ENCODE measurements around the gene C19orf81. TPM values are rescaled to one million over a fixed set of nuclear protein-coding genes. Genes with fewer than 3 reads are reported as not detected.

The C19orf81 gene
- total and polyA plus RNA-seq, 2 of the 4 experiments (the other 2 are of a cell fraction) = 0.31 TPM; not detected in 1

- no peak overlapping the region for H3K9ac ChIP-seq (ENCODE audit: low read depth, low read length)
- no peak overlapping the region for H2BK20ac ChIP-seq (ENCODE audit: low read depth, low read length)
- BruUV-seq (replicated peaks) = no TSS peak
- H3K9me1 ChIP-seq (ENCODE audit: insufficient read depth, low read length) = no peaks in the 10 kb centered on the region
- in situ Hi-C loops (cut with MboI; ENCODE audit: low sequenced_read_pairs) (no loop called here), dilution Hi-C loops (cut with HindIII; ENCODE audit: low sequenced_read_pairs, unreplicated experiment) (no loop called here), intact Hi-C loops (cut with micrococcal nuclease) (no loop called here)
- no peak overlapping the region for H2BK15ac ChIP-seq (ENCODE audit: low read depth, low read length)
- no peak overlapping the region for H2AK5ac ChIP-seq (ENCODE audit: low read depth, low read length)
- H3K9me3 ChIP-seq (ENCODE audit: control insufficient read depth, insufficient read depth, low read length) = no peaks in the 10 kb centered on the region
- H3K23ac ChIP-seq (ENCODE audit: low read depth, low read length) = no peak overlapping the region
- no peaks in the 10 kb centered on the region; the same call in 1 of the 2 replicates for H3K27me3 ChIP-seq (ENCODE audit: control insufficient read depth, insufficient read depth, low read length)
- no peak overlapping the region for H3K14ac ChIP-seq (replicated peaks; ENCODE audit: low read depth, low read length)
- no peak for ATAC-seq (ENCODE audit: low read depth)
- H3K4me3 ChIP-seq (ENCODE audit: insufficient read depth, low read depth, low read length) = no peak overlapping the region
- H3K36me3 ChIP-seq (ENCODE audit: control insufficient read depth, insufficient read depth, low read length) = no peaks in the 10 kb centered on the region
- no peak overlapping the region for H2BK120ac ChIP-seq (ENCODE audit: low read depth, low read length)
- no peak overlapping the region for H2AFZ ChIP-seq (replicated peaks; ENCODE audit: low read length, poor library complexity)
- no peak overlapping the region for H3K56ac ChIP-seq (ENCODE audit: extremely low read depth, insufficient read depth, low read length)
- no peaks in the 10 kb centered on the region for H3K79me1 ChIP-seq (ENCODE audit: low read depth in 1 of 2, low read length in 2 of 2)
- no peak for DNase-seq
- ChIA-PET POLR2A (ENCODE audit: unreplicated experiment) (no interaction called here), CTCF (no interaction called here)
- H3K4me2 ChIP-seq (ENCODE audit: low read depth, low read length) = no peak overlapping the region
- no peak overlapping the region for H4K8ac ChIP-seq (ENCODE audit: low read depth in 2 of 2, low read length in 2 of 2)
- H3K27ac ChIP-seq (ENCODE audit: insufficient read depth, low read length) = no peak overlapping the region
- no peaks in the 10 kb centered on the region for H3K4me1 ChIP-seq (ENCODE audit: control insufficient read depth, insufficient read depth, low read length)
- no peak overlapping the region for H3K4ac ChIP-seq (ENCODE audit: low read depth, low read length)
- H3K18ac ChIP-seq (ENCODE audit: low read depth, low read length) = no peak overlapping the region
- TF ChIP-seq MAZ (IDR thresholded peaks at IDR 0.05; ENCODE audit: borderline replicate concordance, low read depth, low read length) = no peak
- no peak for TF ChIP-seq CEBPB (IDR thresholded peaks at IDR 0.05; ENCODE audit: low read depth, low read length)
- TF ChIP-seq RFX5 (IDR thresholded peaks at IDR 0.05; ENCODE audit: low read depth, low read length) = no peak
- TF ChIP-seq SMC3 (IDR thresholded peaks at IDR 0.05; ENCODE audit: low read depth, low read length) = no peak
- no peak for TF ChIP-seq MAFK (IDR thresholded peaks at IDR 0.05; ENCODE audit: low read depth, low read length)
- TF ChIP-seq CHD1 (IDR thresholded peaks at IDR 0.05; ENCODE audit: low read depth, low read length) = no peak
- no peak for TF ChIP-seq NFE2L2 (IDR thresholded peaks at IDR 0.05; ENCODE audit: low read depth, low read length)
- TF ChIP-seq BHLHE40 (IDR thresholded peaks at IDR 0.05; ENCODE audit: low read depth, low read length) = no peak
- TF ChIP-seq RCOR1 (IDR thresholded peaks at IDR 0.05; ENCODE audit: insufficient replicate concordance, low read length) = no peak
- TF ChIP-seq CTCF (conservative IDR thresholded peaks at IDR 0.05; ENCODE audit: low read depth, low read length) = no peak
- TF ChIP-seq RAD21 (IDR thresholded peaks at IDR 0.05; ENCODE audit: low read length) = no peak
- TF ChIP-seq, protein P1, sequence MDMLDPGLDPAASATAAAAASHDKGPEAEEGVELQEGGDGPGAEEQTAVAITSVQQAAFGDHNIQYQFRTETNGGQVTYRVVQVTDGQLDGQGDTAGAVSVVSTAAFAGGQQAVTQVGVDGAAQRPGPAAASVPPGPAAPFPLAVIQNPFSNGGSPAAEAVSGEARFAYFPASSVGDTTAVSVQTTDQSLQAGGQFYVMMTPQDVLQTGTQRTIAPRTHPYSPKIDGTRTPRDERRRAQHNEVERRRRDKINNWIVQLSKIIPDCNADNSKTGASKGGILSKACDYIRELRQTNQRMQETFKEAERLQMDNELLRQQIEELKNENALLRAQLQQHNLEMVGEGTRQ (IDR thresholded peaks at IDR 0.05; ENCODE audit: low read depth, low read length) = no peak
- TF ChIP-seq FOS (IDR thresholded peaks at IDR 0.05; ENCODE audit: low read depth, low read length) = no peak
- no peak for TF ChIP-seq POLR2A (IDR thresholded peaks at IDR 0.05; ENCODE audit: low read depth, low read length)
- TF ChIP-seq MXI1 (IDR thresholded peaks at IDR 0.05; ENCODE audit: borderline replicate concordance, low read depth, low read length) = no peak
- TF ChIP-seq, protein P2, sequence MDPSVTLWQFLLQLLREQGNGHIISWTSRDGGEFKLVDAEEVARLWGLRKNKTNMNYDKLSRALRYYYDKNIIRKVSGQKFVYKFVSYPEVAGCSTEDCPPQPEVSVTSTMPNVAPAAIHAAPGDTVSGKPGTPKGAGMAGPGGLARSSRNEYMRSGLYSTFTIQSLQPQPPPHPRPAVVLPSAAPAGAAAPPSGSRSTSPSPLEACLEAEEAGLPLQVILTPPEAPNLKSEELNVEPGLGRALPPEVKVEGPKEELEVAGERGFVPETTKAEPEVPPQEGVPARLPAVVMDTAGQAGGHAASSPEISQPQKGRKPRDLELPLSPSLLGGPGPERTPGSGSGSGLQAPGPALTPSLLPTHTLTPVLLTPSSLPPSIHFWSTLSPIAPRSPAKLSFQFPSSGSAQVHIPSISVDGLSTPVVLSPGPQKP (IDR thresholded peaks at IDR 0.05; ENCODE audit: borderline replicate concordance, low read depth, low read length) = no peak
- H4K20me1 ChIP-seq (ENCODE audit: insufficient read depth, low read length) = no peaks in the 10 kb centered on the region; the same call in 1 of the 2 replicates
- no peak overlapping the region for H4K5ac ChIP-seq (ENCODE audit: low read depth, low read length)
- no peak overlapping the region for H4K91ac ChIP-seq (ENCODE audit: insufficient read depth, low read depth, low read length)
- no peak overlapping the region for H2BK5ac ChIP-seq (ENCODE audit: low read depth, low read length, poor library complexity, severe bottlenecking)
- WGBS, 2 experiments (ENCODE audit: extremely low coverage in 2 of 2, insufficient read length in 1 of 2) = 61% methylated on average over 12 of the region's 50 CpGs; no CpG with 5 or more reads in 1 of the 2 experiments
- no peak overlapping the region for H2AK9ac ChIP-seq (replicated peaks; ENCODE audit: low read depth, low read length, poor library complexity)
Observed at GRCh38 chr19:50686310-50687032, 37.2 kb downstream of the C19orf81 start.
